C4-2B (cell line): ENCODE measurements around the gene SYVN1.

Experiments
- ZFX ChIP-seq: fragments of 450-650 bp; IDR thresholded peaks from 2 replicates; pipeline ENCODE4 v1.6.1; 2017
- TF ChIP-seq, protein P1 (sequence below): fragments of 450-650 bp; conservative IDR thresholded peaks from 2 replicates; pipeline ENCODE4 v1.5.1; 2017; ENCODE audit warnings: mild to moderate bottlenecking

GRCh38 chr11:65077451-65077850, 56.9 kb downstream of the SYVN1 start:
- TF ChIP-seq, protein P1, sequence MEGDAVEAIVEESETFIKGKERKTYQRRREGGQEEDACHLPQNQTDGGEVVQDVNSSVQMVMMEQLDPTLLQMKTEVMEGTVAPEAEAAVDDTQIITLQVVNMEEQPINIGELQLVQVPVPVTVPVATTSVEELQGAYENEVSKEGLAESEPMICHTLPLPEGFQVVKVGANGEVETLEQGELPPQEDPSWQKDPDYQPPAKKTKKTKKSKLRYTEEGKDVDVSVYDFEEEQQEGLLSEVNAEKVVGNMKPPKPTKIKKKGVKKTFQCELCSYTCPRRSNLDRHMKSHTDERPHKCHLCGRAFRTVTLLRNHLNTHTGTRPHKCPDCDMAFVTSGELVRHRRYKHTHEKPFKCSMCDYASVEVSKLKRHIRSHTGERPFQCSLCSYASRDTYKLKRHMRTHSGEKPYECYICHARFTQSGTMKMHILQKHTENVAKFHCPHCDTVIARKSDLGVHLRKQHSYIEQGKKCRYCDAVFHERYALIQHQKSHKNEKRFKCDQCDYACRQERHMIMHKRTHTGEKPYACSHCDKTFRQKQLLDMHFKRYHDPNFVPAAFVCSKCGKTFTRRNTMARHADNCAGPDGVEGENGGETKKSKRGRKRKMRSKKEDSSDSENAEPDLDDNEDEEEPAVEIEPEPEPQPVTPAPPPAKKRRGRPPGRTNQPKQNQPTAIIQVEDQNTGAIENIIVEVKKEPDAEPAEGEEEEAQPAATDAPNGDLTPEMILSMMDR, result no peak
- no peak for TF ChIP-seq ZFX
